Measurements from ENCODE around the gene TRAPPC5. TPM values are rescaled to one million over a fixed set of nuclear protein-coding genes. Genes with fewer than 3 reads are reported as not detected.

The TRAPPC5 gene
- total RNA-seq, 1 donor from 2014 or later = 93.7 TPM

- Mint-ChIP-seq H3K36me3 (no peaks in the 10 kb centered on the region), H3K27ac (no peak overlapping the region), H3K9me3 (peaks cover 6% of the 10 kb centered on the region), H3K27me3 (ENCODE audit: low read depth) (peaks cover 6% of the 10 kb centered on the region), H3K4me3 (no peak overlapping the region), H3K4me1 (no peaks in the 10 kb centered on the region)
- no peak for TF ChIP-seq CTCF (IDR thresholded peaks at IDR 0.05; ENCODE audit: unreplicated experiment)
- DNase-seq (ENCODE audit: low spot score in 2 of 2, unreplicated experiment in 2 of 2) = no peak
Measured at GRCh38 chr19:7715671-7716070, 35.0 kb downstream of the TRAPPC5 start.

GRCh38 chr19:7716762-7717161 lies 36.1 kb downstream of the TRAPPC5 start:
- H3K9me3 Mint-ChIP-seq = peaks cover 6% of the 10 kb centered on the region
- no peaks in the 10 kb centered on the region for H3K36me3 Mint-ChIP-seq
- no peak overlapping the region for H3K27ac Mint-ChIP-seq
- DNase-seq (ENCODE audit: low spot score in 2 of 2, unreplicated experiment in 2 of 2) = no peak
- no peak for TF ChIP-seq CTCF (IDR thresholded peaks at IDR 0.05; ENCODE audit: unreplicated experiment)
- no peaks in the 10 kb centered on the region for H3K4me1 Mint-ChIP-seq
- no peak overlapping the region for H3K4me3 Mint-ChIP-seq
- H3K27me3 Mint-ChIP-seq (ENCODE audit: low read depth) = peaks cover 6% of the 10 kb centered on the region

GRCh38 chr19:7718668-7719067 lies 38.0 kb downstream of the TRAPPC5 start:
- Mint-ChIP-seq H3K27me3 (ENCODE audit: low read depth) (peaks cover 11% of the 10 kb centered on the region), H3K4me1 (no peaks in the 10 kb centered on the region), H3K4me3 (no peak overlapping the region), H3K27ac (no peak overlapping the region), H3K9me3 (peaks cover 6% of the 10 kb centered on the region), H3K36me3 (no peaks in the 10 kb centered on the region)
- no peak for TF ChIP-seq CTCF (IDR thresholded peaks at IDR 0.05; ENCODE audit: unreplicated experiment)
- DNase-seq (ENCODE audit: low spot score in 2 of 2, unreplicated experiment in 2 of 2) = no peak

- H3K4me1 Mint-ChIP-seq = no peaks in the 10 kb centered on the region
- peaks cover 6% of the 10 kb centered on the region for H3K9me3 Mint-ChIP-seq
- H3K27me3 Mint-ChIP-seq (ENCODE audit: low read depth) = peaks cover 19% of the 10 kb centered on the region
- no peak overlapping the region for H3K4me3 Mint-ChIP-seq
- H3K36me3 Mint-ChIP-seq = no peaks in the 10 kb centered on the region
- H3K27ac Mint-ChIP-seq = no peak overlapping the region
- no peak for TF ChIP-seq CTCF (IDR thresholded peaks at IDR 0.05; ENCODE audit: unreplicated experiment)
- no peak for DNase-seq (ENCODE audit: low spot score in 2 of 2, unreplicated experiment in 2 of 2)
Measured at GRCh38 chr19:7720351-7720750, 39.7 kb downstream of the TRAPPC5 start.

GRCh38 chr19:7722231-7722651 lies 41.6 kb downstream of the TRAPPC5 start:
- H3K27ac Mint-ChIP-seq = no peak overlapping the region
- peaks cover 29% of the 10 kb centered on the region for H3K27me3 Mint-ChIP-seq (ENCODE audit: low read depth)
- no peak overlapping the region for H3K4me3 Mint-ChIP-seq
- H3K9me3 Mint-ChIP-seq = no peaks in the 10 kb centered on the region
- no peaks in the 10 kb centered on the region for H3K36me3 Mint-ChIP-seq
- no peak for DNase-seq (ENCODE audit: low spot score in 2 of 2, unreplicated experiment in 2 of 2)
- H3K4me1 Mint-ChIP-seq = no peaks in the 10 kb centered on the region
- no peak for TF ChIP-seq CTCF (IDR thresholded peaks at IDR 0.05; ENCODE audit: unreplicated experiment)

GRCh38 chr19:7725791-7726190 lies 45.2 kb downstream of the TRAPPC5 start:
- Mint-ChIP-seq H3K9me3 (no peaks in the 10 kb centered on the region), H3K27ac (no peak overlapping the region), H3K36me3 (no peaks in the 10 kb centered on the region), H3K4me1 (no peaks in the 10 kb centered on the region), H3K27me3 (ENCODE audit: low read depth) (peaks cover 63% of the 10 kb centered on the region), H3K4me3 (no peak overlapping the region)
- no peak for DNase-seq (ENCODE audit: low spot score in 2 of 2, unreplicated experiment in 2 of 2)
- TF ChIP-seq CTCF (IDR thresholded peaks at IDR 0.05; ENCODE audit: unreplicated experiment) = no peak
